HCT116 (cell line): Measurements from ENCODE around the gene MAML2. TPM values are rescaled to one million over a fixed set of nuclear protein-coding genes. Genes with fewer than 3 reads are reported as not detected.

Experiments used
- ATAC-seq: fragments of 200-7000 bp; cut with Tn5 transposase; 2 replicates; pipeline ENCODE4 v1.9.1; 2020; ENCODE audit warnings: mild to moderate bottlenecking, moderate library complexity
- BruUV-seq: library from RNA; stranded (reverse); fragments of 400-500 nt; replicated peaks from 2 replicates; lab custom pipeline; 2021; lab: Mats Ljungman, UMichigan
- CTCF ChIA-PET: fragments of 300-600 bp; sonication (Branson Sonifier 250); formaldehyde crosslinking; loops from one replicate; lab custom pipeline; 2021; ENCODE audit warnings: antibody characterized with exemption; lab: Charles Lee
- POLR2A ChIA-PET: fragments of 300-600, 350-600 bp; sonication (Branson Sonifier 250); formaldehyde crosslinking; loops from one replicate; lab custom pipeline; 2021; ENCODE audit warnings: antibody characterized with exemption; lab: Charles Lee
- RAD21 ChIA-PET, 2 experiments: fragments of 300-600 bp; sonication (Branson Sonifier 250); formaldehyde crosslinking; loops; one replicate each; lab custom pipeline; 2023; ENCODE audit warnings: low total read pairs in 2 of 2; ENCODE audit not compliant: uncharacterized antibody in 2 of 2, unreplicated experiment in 2 of 2, low non-redundant PET in 1 of 2; lab: Charles Lee
- DNase-seq: peaks from one replicate; pipeline ENCODE4 v3.0.0-alpha.2; 2010; ENCODE audit warnings: low read depth, low spot score
- H2AFZ ChIP-seq: fragments of 200-600 bp; shearing (Covaris generic), sonication (generic); 2 replicates; pipeline ENCODE4 v1.6.1; 2017; ENCODE audit warnings: low read depth, mixed run types, mixed read lengths, antibody characterized with exemption, low read length; ENCODE audit not compliant: poor library complexity, severe bottlenecking
- H3K27ac ChIP-seq: 2 replicates; pipeline ENCODE4 v1.5.1; 2012; ENCODE audit warnings: low read depth, low read length
- H3K27me3 ChIP-seq: fragments of 200-600 bp; sonication (generic); 2 replicates; pipeline ENCODE4 v1.6.1; 2016; ENCODE audit warnings: mixed run types, low read length, mixed read lengths; ENCODE audit not compliant: insufficient read depth
- H3K36me3 ChIP-seq, 2 experiments: fragments of 200-500 bp in 1 of 2; fragments of 200-600 bp in 1 of 2; sonication (Bioruptor generic) in 1 of 2; sonication (generic) in 1 of 2; 2 replicates each; pipeline versions ENCODE4 v1.5.1 to v1.6.1; 2014 to 2016; ENCODE audit warnings: low read length in 2 of 2, inconsistent platforms in 1 of 2, mixed read lengths in 1 of 2, mixed run types in 1 of 2; ENCODE audit not compliant: insufficient read depth in 2 of 2, control insufficient read depth in 1 of 2
- H3K4me1 ChIP-seq, 2 experiments: fragments of 200-600 bp in 1 of 2; sonication (generic) in 1 of 2; 2 replicates each; pipeline versions ENCODE4 v1.5.1 to v1.6.1; 2012 to 2017; ENCODE audit warnings: low read length in 2 of 2, inconsistent platforms in 1 of 2, mild to moderate bottlenecking in 1 of 2, mixed read lengths in 1 of 2, mixed run types in 1 of 2, moderate library complexity in 1 of 2; ENCODE audit not compliant: insufficient read depth in 2 of 2, control insufficient read depth in 1 of 2
- H3K4me2 ChIP-seq: fragments of 200-600 bp; sonication (generic); 2 replicates; pipeline ENCODE4 v1.6.1; 2017; ENCODE audit warnings: mixed run types, low read length, mixed read lengths
- H3K4me3 ChIP-seq, 2 experiments: fragments of 200-600 bp in 1 of 2; sonication (generic) in 1 of 2; replicated peaks in 1 of 2; 2 replicates each; pipeline ENCODE4 v1.5.1; 2011 to 2016; ENCODE audit warnings: low read length in 2 of 2, control low read depth in 1 of 2, low read depth in 1 of 2, mild to moderate bottlenecking in 1 of 2, mixed read lengths in 1 of 2, mixed run types in 1 of 2
- H3K79me2 ChIP-seq: fragments of 200-600 bp; sonication (generic); 2 replicates; pipeline ENCODE4 v1.6.1; 2017; ENCODE audit warnings: mild to moderate bottlenecking, mixed run types, low read length, moderate library complexity, mixed read lengths; ENCODE audit not compliant: insufficient read depth
- H3K9ac ChIP-seq: fragments of 200-600 bp; sonication (generic); 2 replicates; pipeline ENCODE4 v1.6.1; 2016; ENCODE audit warnings: low read length, mixed read lengths
- H3K9me2 ChIP-seq: fragments of 200-600 bp; sonication (generic), shearing (Covaris generic); 2 replicates; pipeline ENCODE4 v1.6.1; 2017; ENCODE audit warnings: mixed run types, mild to moderate bottlenecking, moderate library complexity; ENCODE audit not compliant: insufficient read depth
- H3K9me3 ChIP-seq, 2 experiments: fragments of 200-500 bp in 1 of 2; fragments of 200-600 bp in 1 of 2; sonication (Bioruptor generic) in 1 of 2; sonication (generic) in 1 of 2; 2 replicates each; pipeline ENCODE4 v1.6.1; 2014 to 2017; ENCODE audit warnings: low read length in 2 of 2, mixed read lengths in 2 of 2, inconsistent platforms in 1 of 2, low read depth in 1 of 2, mild to moderate bottlenecking in 1 of 2, mixed run types in 1 of 2, moderate library complexity in 1 of 2; ENCODE audit not compliant: control insufficient read depth in 1 of 2, insufficient read depth in 1 of 2
- H4K20me1 ChIP-seq: fragments of 200-600 bp; sonication (generic), shearing (Covaris generic); 2 replicates; pipeline ENCODE4 v1.6.1; 2017; ENCODE audit warnings: mixed run types, mild to moderate bottlenecking, moderate library complexity; ENCODE audit not compliant: insufficient read depth
- CEBPB ChIP-seq: IDR thresholded peaks from 2 replicates; pipeline ENCODE4 v1.6.1; 2012; ENCODE audit warnings: low read depth
- EGR1 ChIP-seq: IDR thresholded peaks from 2 replicates; pipeline ENCODE4 v1.6.1; 2012; ENCODE audit warnings: low read depth
- EZH2phosphoT487 ChIP-seq: fragments of 200-600 bp; IDR thresholded peaks from 2 replicates; pipeline ENCODE4 v1.6.1; 2018; ENCODE audit warnings: antibody characterized with exemption, borderline replicate concordance
- POLR2A ChIP-seq: IDR thresholded peaks from 2 replicates; pipeline ENCODE4 v1.7.0; 2011; ENCODE audit warnings: borderline replicate concordance; ENCODE audit not compliant: insufficient read depth, insufficient read length; ENCODE audit errors: extremely low read depth
- POLR2AphosphoS5 ChIP-seq: IDR thresholded peaks from 2 replicates; pipeline ENCODE4 v1.6.1; 2011; ENCODE audit warnings: mild to moderate bottlenecking, low read depth, low read length, moderate library complexity
- TCF7L2 ChIP-seq: IDR thresholded peaks from 2 replicates; pipeline ENCODE4 v1.7.0; 2011; ENCODE audit warnings: borderline replicate concordance, inconsistent platforms; ENCODE audit not compliant: insufficient read depth, insufficient read length; ENCODE audit errors: extremely low read depth
- YY1 ChIP-seq: IDR thresholded peaks from 2 replicates; pipeline ENCODE4 v1.6.1; 2011; ENCODE audit warnings: low read length, low read depth, moderate library complexity, mild to moderate bottlenecking; ENCODE audit not compliant: insufficient replicate concordance; ENCODE audit errors: extremely low read depth
- ZFX ChIP-seq: fragments of 450-650 bp; IDR thresholded peaks from 2 replicates; pipeline ENCODE4 v1.6.1; 2017
- ZNF274 ChIP-seq: fragments of 200-500 bp; sonication (Bioruptor generic); IDR thresholded peaks from 2 replicates; pipeline ENCODE4 v1.6.1; 2014; ENCODE audit warnings: mild to moderate bottlenecking, low read depth, low read length, inconsistent platforms
- intact Hi-C: fragments of 100-400 bp; cut with micrococcal nuclease; formaldehyde crosslinking; loops from 2 replicates; pipeline ENCODE4 v1.10.0; 2022
- total RNA-seq: library from RNA; stranded (reverse); gene quantifications from one replicate; pipeline ENCODE4 v1.2.1, GENCODE V29; 2021; ENCODE audit not compliant: unreplicated experiment
- TF ChIP-seq, protein P1 (sequence below): IDR thresholded peaks from 2 replicates; pipeline ENCODE4 v1.6.1; 2012
- TF ChIP-seq, protein P2 (sequence below): IDR thresholded peaks from 2 replicates; pipeline ENCODE4 v1.6.1; 2011; ENCODE audit warnings: mild to moderate bottlenecking, low read length, moderate library complexity; ENCODE audit not compliant: insufficient replicate concordance; ENCODE audit errors: extremely low read depth
- TF ChIP-seq, protein P3 (sequence below): IDR thresholded peaks from 2 replicates; pipeline ENCODE4 v1.6.1; 2012
- TF ChIP-seq, protein P4 (sequence below), 3 experiments: fragments of 200-600 bp in 1 of 3; sonication (generic) in 1 of 3; IDR thresholded peaks in 2 of 3; conservative IDR thresholded peaks in 1 of 3; 2 replicates each; pipeline ENCODE4 v1.5.1; 2012 to 2017; ENCODE audit warnings: low read depth in 2 of 3, low read length in 2 of 3, antibody characterized with exemption in 1 of 3, borderline replicate concordance in 1 of 3, control low read depth in 1 of 3, mild to moderate bottlenecking in 1 of 3, mixed read lengths in 1 of 3, mixed run types in 1 of 3, moderate library complexity in 1 of 3; ENCODE audit not compliant: insufficient read depth in 1 of 3

Gene MAML2
- total RNA-seq, 1 experiment from 2014 or later, result 2.6 TPM

GRCh38 chr11:96110302-96110701 is 232.7 kb downstream of the MAML2 start:
- Histone ChIP-seq H3K79me2 (no peaks in the 10 kb centered on the region), H4K20me1 (no peaks in the 10 kb centered on the region), H3K4me2 (no peak overlapping the region), H3K36me3 (no peaks in the 10 kb centered on the region), H3K9me3 (no peaks in the 10 kb centered on the region), H3K27ac (no peak overlapping the region), H2AFZ (no peak overlapping the region), H3K9me2 (no peaks in the 10 kb centered on the region), H3K27me3 (no peaks in the 10 kb centered on the region), H3K9ac (no peak overlapping the region), H3K4me3 (no peak overlapping the region), H3K4me1 (peaks cover 0 to 6% of the 10 kb centered on the region in 2 experiments; a peak in 1 of 4 replicates)
- ChIA-PET POLR2A (interaction anchor here (0.6 kb wide), 1 partner anchor 52 kb away, joined by 3 read pairs; no protein-coding TSS in a partner anchor), RAD21 (no interaction called here), CTCF (no interaction called here)
- BruUV-seq, result no TSS peak
- DNase-seq (no peak), ATAC-seq (no peak)
- intact Hi-C loops, result no loop called here
- TF ChIP-seq ZNF274, result no peak
- no peak for TF ChIP-seq POLR2AphosphoS5
- TF ChIP-seq, protein P1, sequence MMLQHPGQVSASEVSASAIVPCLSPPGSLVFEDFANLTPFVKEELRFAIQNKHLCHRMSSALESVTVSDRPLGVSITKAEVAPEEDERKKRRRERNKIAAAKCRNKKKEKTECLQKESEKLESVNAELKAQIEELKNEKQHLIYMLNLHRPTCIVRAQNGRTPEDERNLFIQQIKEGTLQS, result no peak
- TF ChIP-seq TCF7L2, result no peak
- no peak for TF ChIP-seq CEBPB
- no peak for TF ChIP-seq YY1
- TF ChIP-seq EZH2phosphoT487, result no peak
- no peak for TF ChIP-seq POLR2A
- TF ChIP-seq, protein P2, sequence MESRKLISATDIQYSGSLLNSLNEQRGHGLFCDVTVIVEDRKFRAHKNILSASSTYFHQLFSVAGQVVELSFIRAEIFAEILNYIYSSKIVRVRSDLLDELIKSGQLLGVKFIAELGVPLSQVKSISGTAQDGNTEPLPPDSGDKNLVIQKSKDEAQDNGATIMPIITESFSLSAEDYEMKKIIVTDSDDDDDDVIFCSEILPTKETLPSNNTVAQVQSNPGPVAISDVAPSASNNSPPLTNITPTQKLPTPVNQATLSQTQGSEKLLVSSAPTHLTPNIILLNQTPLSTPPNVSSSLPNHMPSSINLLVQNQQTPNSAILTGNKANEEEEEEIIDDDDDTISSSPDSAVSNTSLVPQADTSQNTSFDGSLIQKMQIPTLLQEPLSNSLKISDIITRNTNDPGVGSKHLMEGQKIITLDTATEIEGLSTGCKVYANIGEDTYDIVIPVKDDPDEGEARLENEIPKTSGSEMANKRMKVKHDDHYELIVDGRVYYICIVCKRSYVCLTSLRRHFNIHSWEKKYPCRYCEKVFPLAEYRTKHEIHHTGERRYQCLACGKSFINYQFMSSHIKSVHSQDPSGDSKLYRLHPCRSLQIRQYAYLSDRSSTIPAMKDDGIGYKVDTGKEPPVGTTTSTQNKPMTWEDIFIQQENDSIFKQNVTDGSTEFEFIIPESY, result no peak
- TF ChIP-seq EGR1, result no peak
- no peak for TF ChIP-seq ZFX
- TF ChIP-seq, protein P3, sequence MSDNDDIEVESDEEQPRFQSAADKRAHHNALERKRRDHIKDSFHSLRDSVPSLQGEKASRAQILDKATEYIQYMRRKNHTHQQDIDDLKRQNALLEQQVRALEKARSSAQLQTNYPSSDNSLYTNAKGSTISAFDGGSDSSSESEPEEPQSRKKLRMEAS, result no peak
- TF ChIP-seq, protein P4, sequence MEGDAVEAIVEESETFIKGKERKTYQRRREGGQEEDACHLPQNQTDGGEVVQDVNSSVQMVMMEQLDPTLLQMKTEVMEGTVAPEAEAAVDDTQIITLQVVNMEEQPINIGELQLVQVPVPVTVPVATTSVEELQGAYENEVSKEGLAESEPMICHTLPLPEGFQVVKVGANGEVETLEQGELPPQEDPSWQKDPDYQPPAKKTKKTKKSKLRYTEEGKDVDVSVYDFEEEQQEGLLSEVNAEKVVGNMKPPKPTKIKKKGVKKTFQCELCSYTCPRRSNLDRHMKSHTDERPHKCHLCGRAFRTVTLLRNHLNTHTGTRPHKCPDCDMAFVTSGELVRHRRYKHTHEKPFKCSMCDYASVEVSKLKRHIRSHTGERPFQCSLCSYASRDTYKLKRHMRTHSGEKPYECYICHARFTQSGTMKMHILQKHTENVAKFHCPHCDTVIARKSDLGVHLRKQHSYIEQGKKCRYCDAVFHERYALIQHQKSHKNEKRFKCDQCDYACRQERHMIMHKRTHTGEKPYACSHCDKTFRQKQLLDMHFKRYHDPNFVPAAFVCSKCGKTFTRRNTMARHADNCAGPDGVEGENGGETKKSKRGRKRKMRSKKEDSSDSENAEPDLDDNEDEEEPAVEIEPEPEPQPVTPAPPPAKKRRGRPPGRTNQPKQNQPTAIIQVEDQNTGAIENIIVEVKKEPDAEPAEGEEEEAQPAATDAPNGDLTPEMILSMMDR (IDR thresholded peaks at IDR 0.05 in 2 of 3, conservative IDR thresholded peaks at IDR 0.05 in 1 of 3; ENCODE audit: borderline replicate concordance in 1 of 3, insufficient read depth in 1 of 3, low read depth in 2 of 3, low read length in 2 of 3), result no peak
